OCI-LY3 (cell line): ENCODE data around the gene CCDC27.

ENCODE experiments used
- EZH2phosphoT487 ChIP-seq: fragments of 200-600 bp; shearing (Covaris generic); IDR thresholded peaks from 2 replicates; pipeline ENCODE4 v1.6.1; 2018; ENCODE audit warnings: antibody characterized with exemption, mixed run types, low read depth
- TF ChIP-seq, protein P1 (sequence below): fragments of 200-600, 300-600 bp; sonication (generic); IDR thresholded peaks from 2 replicates; pipeline ENCODE4 v1.5.1; 2014; ENCODE audit warnings: antibody characterized with exemption, low read length, low read depth

DNA sequence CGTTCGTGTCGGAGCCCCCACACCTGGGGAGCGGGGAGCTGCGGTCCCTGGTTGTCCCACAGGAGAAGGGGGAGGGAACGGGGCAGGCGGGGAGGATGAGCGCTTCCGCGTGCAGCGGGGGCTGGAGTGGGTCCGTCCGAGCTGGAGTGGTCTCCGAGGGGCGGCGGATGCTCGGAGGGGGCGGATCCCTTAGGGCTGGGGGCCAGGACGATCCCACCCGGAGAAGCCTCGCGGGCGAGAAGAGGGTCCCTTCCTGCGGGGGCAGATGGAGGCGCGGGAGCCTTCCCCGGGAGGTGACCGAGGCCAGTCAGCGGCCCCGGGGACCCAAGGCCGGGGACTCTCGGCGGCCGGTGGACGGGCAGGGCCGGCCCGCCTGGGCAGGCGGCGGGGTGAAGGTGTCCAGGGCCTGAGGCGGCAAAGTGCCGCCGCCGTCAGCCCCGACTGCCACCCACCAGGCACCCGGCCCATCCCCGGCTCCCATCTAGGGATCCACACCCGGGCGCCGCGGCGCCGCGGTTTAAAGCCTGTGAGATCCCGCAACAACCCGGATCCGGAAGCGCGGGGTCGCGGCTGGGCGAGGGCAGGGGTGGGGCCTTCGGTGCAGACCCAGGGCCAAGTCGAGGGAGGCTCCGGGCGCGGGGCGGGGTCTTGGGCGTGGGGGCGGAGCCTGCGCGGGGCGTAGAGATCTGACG lies 5.3 kb upstream of the CCDC27 start:
- TF ChIP-seq, protein P1, sequence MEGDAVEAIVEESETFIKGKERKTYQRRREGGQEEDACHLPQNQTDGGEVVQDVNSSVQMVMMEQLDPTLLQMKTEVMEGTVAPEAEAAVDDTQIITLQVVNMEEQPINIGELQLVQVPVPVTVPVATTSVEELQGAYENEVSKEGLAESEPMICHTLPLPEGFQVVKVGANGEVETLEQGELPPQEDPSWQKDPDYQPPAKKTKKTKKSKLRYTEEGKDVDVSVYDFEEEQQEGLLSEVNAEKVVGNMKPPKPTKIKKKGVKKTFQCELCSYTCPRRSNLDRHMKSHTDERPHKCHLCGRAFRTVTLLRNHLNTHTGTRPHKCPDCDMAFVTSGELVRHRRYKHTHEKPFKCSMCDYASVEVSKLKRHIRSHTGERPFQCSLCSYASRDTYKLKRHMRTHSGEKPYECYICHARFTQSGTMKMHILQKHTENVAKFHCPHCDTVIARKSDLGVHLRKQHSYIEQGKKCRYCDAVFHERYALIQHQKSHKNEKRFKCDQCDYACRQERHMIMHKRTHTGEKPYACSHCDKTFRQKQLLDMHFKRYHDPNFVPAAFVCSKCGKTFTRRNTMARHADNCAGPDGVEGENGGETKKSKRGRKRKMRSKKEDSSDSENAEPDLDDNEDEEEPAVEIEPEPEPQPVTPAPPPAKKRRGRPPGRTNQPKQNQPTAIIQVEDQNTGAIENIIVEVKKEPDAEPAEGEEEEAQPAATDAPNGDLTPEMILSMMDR, result no peak
- no peak for TF ChIP-seq EZH2phosphoT487
